Panc1 (cell line): ENCODE results near the gene ZBTB8A. TPM values are rescaled to one million over a fixed set of nuclear protein-coding genes. Genes with fewer than 3 reads are reported as not detected.

Source experiments
- ATAC-seq: fragments of 200-7000 bp; cut with Tn5 transposase; 2 replicates; pipeline ENCODE4 v1.9.1; 2020; ENCODE audit warnings: mild to moderate bottlenecking, moderate library complexity
- BruUV-seq: library from RNA; stranded (reverse); fragments of 400-500 nt; replicated peaks from 2 replicates; lab custom pipeline; 2021; lab: Mats Ljungman, UMichigan
- CTCF ChIA-PET: fragments of 300-600 bp; sonication (Branson Sonifier 250); formaldehyde crosslinking; loops from one replicate; lab custom pipeline; 2022; ENCODE audit warnings: antibody characterized with exemption; lab: Charles Lee
- POLR2A ChIA-PET: fragments of 300-600 bp; sonication (Branson Sonifier 250); formaldehyde crosslinking; loops from one replicate; lab custom pipeline; 2022; ENCODE audit warnings: antibody characterized with exemption; lab: Charles Lee
- DNase-seq: peaks from one replicate; pipeline ENCODE4 v3.0.0-alpha.2; 2010; ENCODE audit warnings: low read depth, low spot score
- H3K27ac ChIP-seq: 2 replicates; pipeline ENCODE4 v1.5.1; 2011; ENCODE audit warnings: mild to moderate bottlenecking, low read length, inconsistent platforms
- H3K27me3 ChIP-seq: fragments of 200-500 bp; sonication (Bioruptor generic); 2 replicates; pipeline ENCODE4 v1.6.0; 2014; ENCODE audit warnings: low read length, inconsistent platforms; ENCODE audit not compliant: control insufficient read depth, insufficient read depth
- H3K36me3 ChIP-seq: fragments of 200-500 bp; sonication (Bioruptor generic); 2 replicates; pipeline ENCODE4 v1.5.1; 2014; ENCODE audit warnings: inconsistent platforms, mild to moderate bottlenecking, low read length, moderate library complexity; ENCODE audit not compliant: control insufficient read depth, insufficient read depth
- H3K4me1 ChIP-seq: 2 replicates; pipeline ENCODE4 v1.5.1; 2011; ENCODE audit warnings: inconsistent platforms, mild to moderate bottlenecking, low read length, moderate library complexity; ENCODE audit not compliant: control insufficient read depth, insufficient read depth
- H3K4me3 ChIP-seq, 2 experiments: 2 replicates each; pipeline ENCODE4 v1.5.1; 2011 to 2012; ENCODE audit warnings: low read depth in 2 of 2, low read length in 2 of 2, mild to moderate bottlenecking in 2 of 2, inconsistent platforms in 1 of 2, moderate library complexity in 1 of 2
- H3K9me3 ChIP-seq: fragments of 200-500 bp; sonication (Bioruptor generic); 2 replicates; pipeline ENCODE4 v1.5.1; 2014; ENCODE audit warnings: low read depth, mild to moderate bottlenecking, inconsistent platforms, low read length, moderate library complexity; ENCODE audit not compliant: control insufficient read depth, insufficient read depth
- POLR2AphosphoS5 ChIP-seq: IDR thresholded peaks from 2 replicates; pipeline ENCODE4 v1.6.1; 2012; ENCODE audit warnings: mild to moderate bottlenecking, low read depth, low read length, moderate library complexity
- SIN3A ChIP-seq: IDR thresholded peaks from 2 replicates; pipeline ENCODE4 v1.6.1; 2012; ENCODE audit warnings: low read depth, mild to moderate bottlenecking, low read length, moderate library complexity, borderline replicate concordance; ENCODE audit not compliant: insufficient read depth
- TCF7L2 ChIP-seq: IDR thresholded peaks from 2 replicates; pipeline ENCODE4 v1.6.1; 2011; ENCODE audit warnings: mild to moderate bottlenecking, low read depth, low read length, inconsistent platforms
- in situ Hi-C: cut with HindIII; loops from 2 replicates; pipeline ENCODE4 v1.10.0; 2016; ENCODE audit warnings: low sequenced_read_pairs, low pct_unique_long_range_greater_than_20kb
- intact Hi-C: fragments of 100-400 bp; cut with micrococcal nuclease; formaldehyde crosslinking; loops from one replicate; pipeline ENCODE4 v1.10.0; 2022; ENCODE audit not compliant: unreplicated experiment
- total RNA-seq: library from RNA; stranded (reverse); gene quantifications from one replicate; pipeline ENCODE4 v1.2.1, GENCODE V29; 2021; ENCODE audit not compliant: unreplicated experiment
- TF ChIP-seq, protein P1 (sequence below): fragments of 450-650 bp; IDR thresholded peaks from 2 replicates; pipeline ENCODE4 v1.5.1; 2017; ENCODE audit warnings: mild to moderate bottlenecking
- TF ChIP-seq, protein P2 (sequence below), 2 experiments: IDR thresholded peaks; 2 replicates each; pipeline ENCODE4 v1.6.1; 2011 to 2012; ENCODE audit warnings: low read depth in 2 of 2, control low read depth in 1 of 2, low read length in 1 of 2, mild to moderate bottlenecking in 1 of 2, moderate library complexity in 1 of 2; ENCODE audit not compliant: insufficient read depth in 1 of 2

The ZBTB8A gene
- total RNA-seq, 1 experiment from 2014 or later: 6.5 TPM

DNA sequence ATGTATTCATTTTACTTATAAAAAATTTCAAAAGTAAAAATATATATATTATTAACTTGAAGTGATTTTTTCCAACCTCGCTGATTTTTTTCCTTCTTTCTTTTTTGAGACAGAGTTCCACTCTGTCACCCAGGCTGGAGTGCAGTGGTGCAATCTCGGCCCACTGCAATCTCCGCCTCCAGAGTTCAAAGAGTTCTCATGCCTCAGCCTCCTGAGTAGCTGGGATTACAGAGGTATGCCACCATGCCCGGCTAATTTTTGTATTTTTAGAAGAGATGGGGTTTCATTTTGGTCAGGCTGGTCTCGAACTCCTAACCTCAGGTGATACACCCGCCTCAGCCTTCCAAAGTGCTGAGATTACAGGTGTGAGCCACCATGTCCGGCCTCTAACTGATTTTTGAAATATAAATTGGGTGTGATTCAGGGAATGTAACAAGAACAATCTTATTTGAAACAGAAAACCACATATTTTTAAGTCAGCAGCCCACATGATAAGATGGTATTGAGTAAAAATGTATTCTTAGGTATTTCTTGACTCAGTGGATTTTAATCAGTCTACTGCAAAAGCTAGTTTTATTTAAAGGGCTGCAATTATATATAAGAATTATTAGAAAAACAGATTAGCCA is 44.4 kb upstream of the ZBTB8A start:
- ATAC-seq (no peak), DNase-seq (no peak)
- intact Hi-C loops: no loop called here
- H3K4me1 ChIP-seq: no peaks in the 10 kb centered on the region
- in situ Hi-C loops: no loop called here
- ChIA-PET CTCF (no interaction called here), POLR2A (no interaction called here)
- no TSS peak for BruUV-seq
- no peaks in the 10 kb centered on the region for H3K9me3 ChIP-seq
- H3K27me3 ChIP-seq: no peaks in the 10 kb centered on the region
- TF ChIP-seq, protein P1, sequence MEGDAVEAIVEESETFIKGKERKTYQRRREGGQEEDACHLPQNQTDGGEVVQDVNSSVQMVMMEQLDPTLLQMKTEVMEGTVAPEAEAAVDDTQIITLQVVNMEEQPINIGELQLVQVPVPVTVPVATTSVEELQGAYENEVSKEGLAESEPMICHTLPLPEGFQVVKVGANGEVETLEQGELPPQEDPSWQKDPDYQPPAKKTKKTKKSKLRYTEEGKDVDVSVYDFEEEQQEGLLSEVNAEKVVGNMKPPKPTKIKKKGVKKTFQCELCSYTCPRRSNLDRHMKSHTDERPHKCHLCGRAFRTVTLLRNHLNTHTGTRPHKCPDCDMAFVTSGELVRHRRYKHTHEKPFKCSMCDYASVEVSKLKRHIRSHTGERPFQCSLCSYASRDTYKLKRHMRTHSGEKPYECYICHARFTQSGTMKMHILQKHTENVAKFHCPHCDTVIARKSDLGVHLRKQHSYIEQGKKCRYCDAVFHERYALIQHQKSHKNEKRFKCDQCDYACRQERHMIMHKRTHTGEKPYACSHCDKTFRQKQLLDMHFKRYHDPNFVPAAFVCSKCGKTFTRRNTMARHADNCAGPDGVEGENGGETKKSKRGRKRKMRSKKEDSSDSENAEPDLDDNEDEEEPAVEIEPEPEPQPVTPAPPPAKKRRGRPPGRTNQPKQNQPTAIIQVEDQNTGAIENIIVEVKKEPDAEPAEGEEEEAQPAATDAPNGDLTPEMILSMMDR: no peak
- TF ChIP-seq POLR2AphosphoS5: no peak
- TF ChIP-seq, protein P2, sequence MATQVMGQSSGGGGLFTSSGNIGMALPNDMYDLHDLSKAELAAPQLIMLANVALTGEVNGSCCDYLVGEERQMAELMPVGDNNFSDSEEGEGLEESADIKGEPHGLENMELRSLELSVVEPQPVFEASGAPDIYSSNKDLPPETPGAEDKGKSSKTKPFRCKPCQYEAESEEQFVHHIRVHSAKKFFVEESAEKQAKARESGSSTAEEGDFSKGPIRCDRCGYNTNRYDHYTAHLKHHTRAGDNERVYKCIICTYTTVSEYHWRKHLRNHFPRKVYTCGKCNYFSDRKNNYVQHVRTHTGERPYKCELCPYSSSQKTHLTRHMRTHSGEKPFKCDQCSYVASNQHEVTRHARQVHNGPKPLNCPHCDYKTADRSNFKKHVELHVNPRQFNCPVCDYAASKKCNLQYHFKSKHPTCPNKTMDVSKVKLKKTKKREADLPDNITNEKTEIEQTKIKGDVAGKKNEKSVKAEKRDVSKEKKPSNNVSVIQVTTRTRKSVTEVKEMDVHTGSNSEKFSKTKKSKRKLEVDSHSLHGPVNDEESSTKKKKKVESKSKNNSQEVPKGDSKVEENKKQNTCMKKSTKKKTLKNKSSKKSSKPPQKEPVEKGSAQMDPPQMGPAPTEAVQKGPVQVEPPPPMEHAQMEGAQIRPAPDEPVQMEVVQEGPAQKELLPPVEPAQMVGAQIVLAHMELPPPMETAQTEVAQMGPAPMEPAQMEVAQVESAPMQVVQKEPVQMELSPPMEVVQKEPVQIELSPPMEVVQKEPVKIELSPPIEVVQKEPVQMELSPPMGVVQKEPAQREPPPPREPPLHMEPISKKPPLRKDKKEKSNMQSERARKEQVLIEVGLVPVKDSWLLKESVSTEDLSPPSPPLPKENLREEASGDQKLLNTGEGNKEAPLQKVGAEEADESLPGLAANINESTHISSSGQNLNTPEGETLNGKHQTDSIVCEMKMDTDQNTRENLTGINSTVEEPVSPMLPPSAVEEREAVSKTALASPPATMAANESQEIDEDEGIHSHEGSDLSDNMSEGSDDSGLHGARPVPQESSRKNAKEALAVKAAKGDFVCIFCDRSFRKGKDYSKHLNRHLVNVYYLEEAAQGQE (IDR thresholded peaks at IDR 0.05; ENCODE audit: insufficient read depth in 1 of 2, low read depth in 2 of 2, low read length in 1 of 2): no peak
- no peak for TF ChIP-seq SIN3A
- TF ChIP-seq TCF7L2: no peak
- H3K27ac ChIP-seq: no peak overlapping the region
- no peak overlapping the region for H3K4me3 ChIP-seq
- no peaks in the 10 kb centered on the region for H3K36me3 ChIP-seq

DNA sequence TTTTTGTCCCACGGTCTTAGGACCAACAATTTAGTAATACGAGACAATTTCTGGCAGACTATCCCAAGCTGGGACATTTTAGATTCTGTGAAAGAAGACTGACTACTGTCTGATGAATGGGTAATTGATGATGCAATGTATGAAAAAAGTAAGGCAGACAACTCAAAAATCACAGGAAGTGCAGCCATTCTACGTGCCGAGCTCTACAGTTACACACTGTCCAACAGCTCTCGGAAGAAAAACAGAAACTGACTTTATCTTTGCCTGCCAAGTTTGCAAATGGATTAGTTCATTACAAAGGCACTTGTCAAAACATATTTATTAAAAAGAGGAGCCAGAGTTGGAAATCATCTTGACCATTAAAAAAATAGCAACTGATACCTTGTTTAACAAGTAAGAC is 43.1 kb upstream of the ZBTB8A start:
- Histone ChIP-seq H3K4me1 (no peaks in the 10 kb centered on the region; the same call in 1 of the 2 replicates), H3K9me3 (no peaks in the 10 kb centered on the region), H3K27me3 (no peaks in the 10 kb centered on the region), H3K4me3 (no peak overlapping the region), H3K27ac (no peak overlapping the region), H3K36me3 (no peaks in the 10 kb centered on the region)
- POLR2A ChIA-PET: no interaction called here
- ATAC-seq (no peak), DNase-seq (no peak)
- no TSS peak for BruUV-seq
- intact Hi-C loops: no loop called here
- in situ Hi-C loops: no loop called here
- TF ChIP-seq, protein P2 (IDR thresholded peaks at IDR 0.05; ENCODE audit: insufficient read depth in 1 of 2, low read depth in 2 of 2, low read length in 1 of 2): no peak
- TF ChIP-seq TCF7L2: no peak
- no peak for TF ChIP-seq SIN3A
- no peak for TF ChIP-seq POLR2AphosphoS5
- TF ChIP-seq, protein P1: no peak
- CTCF ChIA-PET: interaction anchor here (0.5 kb wide), 1 partner anchor 484 kb away, joined by 3 read pairs; no protein-coding TSS in a partner anchor
